Activated CD4-positive, alpha-beta T cell treated with anti-CD3 and anti-CD28 coated beads for 4 hours (primary cell): ENCODE data around the gene RAB38.
A peak's percentile ranks its signal among the peaks of the same experiment; 100 is the strongest.

Experiments used
- DNase-seq, 2 donors: peaks; one replicate each; pipeline ENCODE4 v3.0.0-alpha.2; 2020

RAB38 gene

DNA sequence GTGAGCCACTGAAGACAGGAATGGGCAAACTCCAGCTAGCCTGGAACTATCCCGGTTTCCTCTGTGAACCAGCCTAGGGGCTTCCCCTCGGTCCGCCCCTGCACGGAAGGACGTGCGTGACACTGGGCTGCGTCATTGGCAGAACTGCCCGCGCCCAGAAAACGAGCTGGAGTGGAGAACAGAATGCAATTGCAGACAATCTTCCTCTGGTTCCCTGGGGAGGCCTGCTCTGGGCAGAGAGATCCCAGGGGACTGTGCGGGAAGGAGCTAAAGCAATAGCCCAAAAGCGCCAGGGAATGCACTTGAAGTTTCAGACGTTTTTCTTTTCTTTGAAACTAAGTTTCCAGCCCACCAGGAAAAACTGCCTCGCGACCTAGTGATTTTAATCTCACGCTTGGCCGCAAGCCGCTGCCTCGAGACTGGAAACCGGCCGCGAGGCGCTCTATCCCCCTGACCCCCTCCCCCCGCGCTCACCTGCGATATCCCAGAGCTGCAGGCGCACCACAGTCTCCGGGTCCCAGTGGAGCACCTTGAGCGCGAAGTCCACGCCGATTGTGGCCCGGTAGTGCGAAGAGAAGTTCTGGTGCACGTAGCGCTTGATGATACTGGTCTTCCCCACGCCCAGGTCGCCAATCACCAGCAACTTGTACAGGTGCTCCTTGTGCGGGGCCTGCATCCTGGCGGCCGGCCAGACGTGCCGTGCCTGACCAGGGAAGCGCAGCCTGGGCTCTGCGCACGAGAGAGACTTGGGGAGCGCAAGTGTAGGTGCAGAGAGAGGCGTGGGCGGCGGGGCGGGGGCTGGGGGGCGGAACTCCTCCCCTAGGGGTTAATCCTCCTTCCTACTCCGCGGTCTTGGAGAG is at the start of gene RAB38:
Gene RAB38 (minus strand): TSS at position 735 of the 860 bp plus-strand sequence. CDS start 59 bp downstream, at position 676.
- peak; percentile 4 to 9 for DNase-seq

DNA sequence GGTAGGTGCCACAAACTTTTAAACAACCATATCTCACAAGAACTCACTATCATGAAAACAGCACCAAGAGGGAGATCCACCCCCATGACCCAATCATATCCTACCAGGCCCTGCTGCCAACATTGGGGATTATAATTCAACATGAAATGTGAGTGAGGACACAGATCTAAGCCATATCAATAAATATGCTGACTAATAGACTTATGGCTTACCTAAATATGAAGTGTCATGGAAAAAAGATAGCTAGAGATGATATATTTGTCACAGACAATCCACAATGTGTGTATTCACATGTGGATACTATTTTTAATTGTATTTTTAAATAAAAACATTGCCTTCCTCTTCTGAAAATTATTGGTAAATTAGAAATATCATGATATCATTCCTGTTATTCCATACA is 38.2 kb upstream of the RAB38 start:
- no peak for DNase-seq

DNA sequence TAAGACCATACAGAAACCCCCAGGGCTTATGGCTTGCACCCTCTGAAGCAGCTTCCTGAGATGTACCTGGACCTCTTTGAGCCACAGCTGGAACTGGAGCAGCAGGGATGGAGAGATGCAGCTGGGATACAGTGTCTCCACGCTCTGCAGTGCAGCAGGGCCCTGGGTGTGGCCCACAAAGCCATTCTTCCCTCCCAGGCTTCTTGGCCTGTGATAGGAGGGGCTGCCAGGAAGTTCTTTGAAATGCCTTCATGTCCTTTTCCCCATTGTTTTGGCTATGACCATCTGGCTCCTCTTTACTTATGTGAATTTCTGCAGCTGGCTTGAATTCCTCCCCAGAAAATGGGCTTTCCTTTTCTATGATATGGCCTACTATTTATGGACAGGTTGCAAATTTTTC is 37.1 kb upstream of the RAB38 start:
- no peak for DNase-seq

DNA sequence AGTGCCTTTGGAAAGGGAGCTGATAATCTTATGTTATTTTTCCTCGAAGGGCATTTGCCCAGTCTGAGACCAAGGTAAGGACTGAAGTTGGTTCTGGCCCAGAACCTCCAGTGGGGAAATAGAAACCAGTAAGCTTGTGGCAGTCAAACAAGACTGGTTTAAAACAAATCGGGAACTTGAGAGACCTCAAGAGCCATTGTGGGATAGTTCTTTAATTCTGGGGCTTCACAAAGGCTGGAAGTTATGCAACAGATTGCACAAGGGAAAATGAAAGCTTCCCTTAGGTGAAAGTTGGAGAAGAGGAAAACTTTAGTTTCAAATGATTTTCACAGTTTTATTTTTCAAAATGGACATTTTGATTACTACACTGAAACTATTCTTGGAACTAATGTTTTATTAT is 33.5 kb upstream of the RAB38 start:
- DNase-seq: no peak

DNA sequence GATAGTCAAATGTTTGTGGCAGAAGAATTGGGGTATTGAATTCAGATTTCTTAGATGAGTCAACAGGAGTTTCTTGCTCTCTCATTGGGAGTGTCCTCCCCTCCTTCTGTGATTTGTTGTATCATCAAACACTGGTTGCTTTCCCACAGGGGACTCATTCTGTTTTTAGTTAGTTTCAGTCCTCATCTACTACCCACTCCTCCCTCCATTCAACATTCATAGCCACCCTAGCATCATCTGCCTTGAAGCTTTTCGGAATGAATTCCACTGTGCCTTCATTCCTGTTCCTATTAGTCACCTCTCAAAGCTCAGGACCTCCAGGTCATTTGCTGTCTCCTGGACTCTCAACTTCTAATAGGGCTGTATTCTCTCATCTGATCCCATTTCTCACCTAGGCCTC is 31.5 kb upstream of the RAB38 start:
- no peak for DNase-seq

DNA sequence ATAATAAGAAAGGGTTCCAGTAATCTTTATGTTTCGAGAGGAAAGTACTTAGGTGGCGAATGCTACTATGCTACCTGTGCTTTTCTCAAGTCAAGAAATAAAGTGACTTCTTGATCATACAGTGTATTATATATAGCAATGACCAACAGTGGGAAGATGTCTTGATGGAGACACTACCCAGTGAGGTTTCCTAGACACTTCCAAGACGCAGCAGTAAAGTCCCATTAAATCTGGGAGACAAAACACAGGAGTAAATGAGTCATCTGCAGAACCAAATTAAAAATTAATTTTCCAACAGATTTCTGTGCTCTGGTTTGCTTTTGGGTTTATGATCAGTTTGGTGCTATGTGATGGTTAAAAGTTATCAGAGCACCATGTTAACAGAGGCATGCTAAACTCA is 29.1 kb upstream of the RAB38 start:
- DNase-seq: no peak

DNA sequence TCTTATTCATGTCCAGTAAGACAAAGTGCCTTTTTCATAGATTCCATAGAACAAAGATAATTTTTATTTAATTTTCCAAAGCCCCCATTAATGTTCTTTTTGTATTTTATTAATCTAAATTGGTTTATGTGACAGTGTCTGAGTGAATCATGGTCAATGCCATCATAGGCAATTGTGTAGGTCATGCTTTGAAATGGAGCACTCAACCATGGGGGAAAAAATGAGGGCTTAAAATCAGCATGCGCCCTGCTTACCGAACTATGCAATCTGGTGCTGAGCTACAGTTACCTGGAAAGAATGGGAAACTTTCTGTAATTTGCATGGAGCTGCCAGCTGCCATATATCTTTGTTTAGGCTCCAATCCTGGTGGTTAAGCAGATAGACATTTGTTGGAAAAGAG is 28.4 kb upstream of the RAB38 start:
- no peak for DNase-seq

DNA sequence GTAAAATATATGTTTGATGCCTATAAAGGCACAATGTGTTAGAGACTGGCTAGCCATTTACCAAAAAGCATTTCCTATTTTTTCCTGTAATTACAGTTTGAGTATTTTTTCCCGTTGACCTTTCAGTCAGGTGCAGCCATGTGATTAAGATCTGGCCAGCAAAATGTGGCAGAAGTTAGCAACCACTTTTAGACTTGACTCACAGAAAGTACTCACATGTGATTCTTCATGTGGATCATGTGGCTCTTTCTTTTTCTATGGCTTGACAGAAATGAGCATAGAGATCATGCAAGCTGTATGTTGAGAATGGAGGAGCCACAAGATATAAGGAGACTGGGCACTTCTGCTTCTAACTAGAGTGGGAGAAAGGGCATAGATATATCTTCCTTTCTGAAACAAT is 27.3 kb upstream of the RAB38 start:
- no peak for DNase-seq

DNA sequence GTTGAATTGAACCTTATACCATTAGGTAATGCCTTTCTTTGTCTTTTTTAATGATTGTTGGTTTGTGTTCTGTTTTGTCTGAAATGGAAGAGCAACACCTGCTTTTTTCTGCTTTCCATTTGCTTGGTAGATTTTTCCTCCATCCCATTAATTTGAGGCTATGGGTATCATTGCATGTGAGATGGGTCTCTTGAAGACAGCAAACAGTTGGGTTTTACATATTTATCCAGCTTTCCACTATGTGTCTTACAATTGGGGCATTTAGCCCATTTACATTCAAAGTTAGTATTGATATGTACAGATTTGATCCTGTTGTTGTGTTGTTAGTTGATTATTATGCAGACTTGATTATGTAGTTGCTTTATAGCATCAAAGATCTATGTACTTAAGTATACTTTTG is 21.1 kb upstream of the RAB38 start:
- DNase-seq: no peak

DNA sequence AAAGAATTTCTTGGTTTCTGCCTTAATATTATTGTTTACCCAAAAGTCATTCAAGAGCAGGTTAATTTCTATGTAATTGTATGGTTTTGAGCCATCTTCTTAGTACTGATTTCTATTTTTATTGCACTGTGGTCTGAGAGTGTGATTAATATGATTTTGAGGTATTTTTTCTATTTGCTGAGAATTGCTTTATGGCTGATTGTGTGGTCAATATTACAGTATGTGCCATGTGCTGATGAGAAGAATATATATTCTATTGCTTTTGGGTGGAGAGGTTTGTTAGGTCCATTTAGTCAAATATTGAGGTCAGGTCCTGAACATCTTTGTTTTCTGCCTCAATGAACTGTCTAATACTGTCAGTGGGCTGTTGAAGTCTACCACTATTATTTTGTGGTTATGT is 20.7 kb upstream of the RAB38 start:
- no peak for DNase-seq

DNA sequence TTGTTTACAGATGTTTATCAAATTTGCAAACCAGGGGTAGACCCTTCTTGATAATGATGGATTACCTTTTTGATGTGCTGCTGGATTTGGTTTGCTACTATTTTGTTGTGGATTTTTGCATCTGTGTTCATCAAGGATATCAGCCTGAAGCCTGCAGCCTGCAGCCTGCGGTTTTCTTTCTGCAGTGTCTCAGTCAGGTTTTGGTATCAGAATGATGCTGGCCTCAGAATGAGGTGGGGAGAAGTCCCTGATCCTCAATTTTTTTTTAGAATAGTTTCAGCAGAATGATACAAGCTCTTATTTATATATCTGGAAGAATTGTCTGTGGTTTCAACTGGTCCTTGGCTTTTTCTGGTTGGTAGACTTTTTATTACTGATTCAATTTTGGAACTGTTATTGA is 19.7 kb upstream of the RAB38 start:
- no peak for DNase-seq

DNA sequence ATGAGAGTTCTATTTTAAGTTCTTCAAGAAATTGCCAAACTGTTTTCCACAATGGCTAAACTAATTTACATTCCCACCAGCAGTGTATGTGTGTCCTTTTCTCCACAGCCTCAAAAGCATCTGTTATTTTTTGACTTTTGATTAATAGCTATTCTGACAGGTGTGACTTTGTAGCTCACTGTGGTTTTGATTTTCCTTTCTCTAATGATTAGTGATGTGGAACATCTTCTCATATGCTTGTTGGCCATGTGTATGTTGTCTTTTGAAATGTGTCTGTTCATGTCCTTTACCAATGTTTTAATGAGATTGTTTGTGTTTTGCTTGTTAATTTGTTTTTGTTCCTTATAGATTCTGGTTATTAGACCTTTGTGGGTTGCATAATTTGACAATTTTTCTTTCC is 18.0 kb upstream of the RAB38 start:
- no peak for DNase-seq

DNA sequence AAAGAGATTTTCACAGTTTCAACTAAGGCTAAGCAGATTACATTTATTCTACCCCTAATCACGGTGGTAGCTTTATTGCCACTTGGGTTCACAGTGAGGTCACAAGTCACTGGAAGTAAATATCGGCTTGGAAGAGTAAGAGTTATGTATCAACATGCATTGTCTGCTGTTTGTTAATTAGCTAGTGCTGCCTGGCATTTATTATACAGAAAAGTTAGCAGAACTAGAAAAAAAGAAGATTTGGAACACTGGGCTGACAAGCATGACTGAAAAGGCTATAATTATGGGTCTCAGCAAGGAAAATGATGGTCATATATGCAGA is 13.7 kb upstream of the RAB38 start:
- DNase-seq: no peak

DNA sequence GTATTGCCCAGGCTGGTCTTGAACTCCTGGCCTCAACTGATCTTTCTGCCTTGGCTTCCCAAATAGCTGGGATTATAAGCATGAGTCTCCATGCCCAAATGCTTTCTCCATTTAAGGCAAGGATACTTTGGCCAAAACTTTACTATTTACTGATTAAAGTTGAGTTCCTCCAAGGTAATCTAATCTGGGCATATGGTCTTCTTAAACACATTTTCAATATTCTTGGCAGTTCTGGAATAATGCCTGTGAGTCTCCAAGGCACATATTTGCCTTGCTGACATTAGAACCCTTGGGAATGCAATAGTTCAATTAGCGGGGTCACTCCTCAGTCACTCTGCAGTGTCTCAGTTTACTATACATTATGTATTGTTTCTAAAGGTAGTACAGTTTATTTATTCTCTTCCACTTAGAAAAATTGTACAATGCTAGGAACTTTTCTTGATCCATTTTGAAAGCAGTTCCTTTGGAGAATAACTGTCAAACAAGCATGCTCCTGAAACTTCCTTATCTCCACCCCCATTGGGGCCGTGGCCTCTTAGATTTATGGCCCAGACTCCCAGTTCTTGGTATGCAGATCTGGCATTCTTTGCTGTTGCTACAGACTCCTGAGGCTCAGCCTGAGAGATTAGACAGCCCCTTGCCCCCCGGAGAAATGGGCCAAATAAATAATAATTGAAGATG is 13.1 kb upstream of the RAB38 start:
- DNase-seq: no peak

DNA sequence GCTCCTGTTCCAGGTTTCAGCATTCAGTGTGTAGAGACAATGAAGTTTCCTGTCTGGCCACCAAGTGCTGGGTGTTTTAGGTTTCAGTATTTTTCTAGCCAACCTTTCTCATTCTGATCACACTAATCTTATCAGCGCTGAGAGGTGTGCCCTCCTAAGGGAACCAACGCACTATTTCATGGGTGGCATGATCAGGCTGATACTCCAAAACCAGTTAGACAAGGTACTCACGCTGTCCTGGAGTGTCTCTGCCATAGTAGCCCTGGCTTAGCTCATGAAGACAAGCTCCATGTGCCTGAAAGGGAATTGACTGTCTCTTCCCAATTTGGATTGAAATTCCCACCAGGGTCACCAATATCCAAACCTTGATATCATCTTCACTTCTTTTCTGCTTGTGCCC is 8.0 kb upstream of the RAB38 start:
- no peak for DNase-seq

DNA sequence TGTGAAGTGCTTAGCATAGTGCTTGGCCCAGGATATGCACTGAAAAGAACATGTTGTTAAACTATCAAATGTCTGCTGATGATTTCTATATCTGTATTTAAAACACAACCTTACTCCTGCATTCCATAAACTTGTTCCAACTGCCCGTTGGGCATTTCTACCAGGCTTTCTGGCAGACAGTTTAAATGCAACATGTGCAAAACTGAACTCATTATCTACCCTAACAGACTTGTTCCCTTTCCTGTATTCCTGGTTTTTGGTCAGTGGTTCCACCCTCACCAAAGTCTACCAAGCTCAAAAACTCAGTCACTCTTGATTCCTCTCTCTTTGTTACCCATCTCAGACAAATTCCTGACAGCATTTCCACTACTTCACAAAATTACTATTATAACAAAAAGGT is 6.5 kb upstream of the RAB38 start:
- DNase-seq: no peak

DNA sequence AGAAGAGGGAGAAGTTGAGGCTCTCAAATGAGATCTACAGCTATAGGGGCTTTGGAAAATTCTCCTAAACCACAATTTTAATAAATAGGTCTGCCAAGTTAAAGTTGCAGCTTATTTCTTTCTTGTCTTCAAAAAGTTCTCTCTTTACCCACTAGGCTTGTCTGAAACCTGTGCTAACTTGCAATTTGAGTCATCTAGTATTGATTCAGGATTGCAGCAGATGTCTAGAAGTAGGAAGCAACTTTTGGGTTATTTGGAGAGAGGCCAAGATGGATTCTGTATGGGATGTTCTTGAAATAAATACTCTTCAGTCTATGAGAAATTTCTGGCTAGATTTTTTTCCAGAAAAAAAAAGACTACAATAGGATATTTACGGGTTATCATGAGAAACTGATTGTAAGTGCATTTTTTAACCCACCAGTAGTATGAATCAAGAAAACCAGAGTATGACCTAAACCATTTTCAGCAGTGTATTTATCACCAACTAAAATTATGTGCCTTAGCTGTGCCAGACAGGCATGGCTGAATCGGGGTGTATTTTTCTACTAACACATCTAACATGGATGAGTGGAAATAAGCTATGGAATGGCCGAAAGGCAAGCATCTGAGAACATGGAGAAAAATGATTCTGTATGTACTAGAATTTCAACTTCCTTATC is 4.9 kb upstream of the RAB38 start:
- DNase-seq: no peak

DNA sequence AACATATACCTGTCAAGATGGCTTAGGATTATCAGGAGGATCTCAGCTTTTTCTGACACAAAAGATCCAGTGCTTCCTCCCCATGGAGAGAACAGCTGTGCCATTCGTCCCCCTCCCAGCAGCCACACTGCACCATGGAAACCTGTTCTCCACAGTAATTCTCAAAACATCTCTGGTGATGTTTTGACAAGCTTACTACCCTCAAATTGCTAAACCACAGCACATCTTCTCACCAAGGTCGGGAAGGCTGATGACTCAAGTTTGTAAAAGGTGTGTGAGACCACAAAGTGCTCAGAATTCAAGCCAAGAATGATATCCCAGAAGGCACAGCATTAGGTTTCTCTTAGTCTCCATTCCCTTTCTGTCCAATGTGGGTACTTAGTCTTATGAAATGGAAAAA is 3.9 kb upstream of the RAB38 start:
- DNase-seq: no peak

DNA sequence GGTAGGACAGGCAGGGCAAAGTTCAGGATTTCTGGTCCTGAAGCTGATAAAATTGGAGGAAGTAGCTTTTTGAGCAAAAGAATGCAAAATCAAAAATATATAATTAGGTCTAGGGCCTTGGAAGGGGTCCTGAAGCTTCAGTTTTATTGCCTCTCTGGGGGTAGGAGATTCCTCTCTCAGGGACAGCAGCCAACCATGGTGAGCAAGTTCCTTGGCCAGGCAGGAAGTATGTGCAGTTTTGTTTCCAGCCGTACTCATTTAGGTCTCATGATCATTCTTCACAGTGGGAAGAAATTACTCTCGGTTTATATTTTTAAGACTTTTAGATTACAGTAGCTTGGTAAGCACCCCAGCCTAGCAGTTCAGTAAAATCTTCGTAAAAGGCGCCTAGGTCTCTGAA is 2.9 kb upstream of the RAB38 start:
- DNase-seq: no peak

DNA sequence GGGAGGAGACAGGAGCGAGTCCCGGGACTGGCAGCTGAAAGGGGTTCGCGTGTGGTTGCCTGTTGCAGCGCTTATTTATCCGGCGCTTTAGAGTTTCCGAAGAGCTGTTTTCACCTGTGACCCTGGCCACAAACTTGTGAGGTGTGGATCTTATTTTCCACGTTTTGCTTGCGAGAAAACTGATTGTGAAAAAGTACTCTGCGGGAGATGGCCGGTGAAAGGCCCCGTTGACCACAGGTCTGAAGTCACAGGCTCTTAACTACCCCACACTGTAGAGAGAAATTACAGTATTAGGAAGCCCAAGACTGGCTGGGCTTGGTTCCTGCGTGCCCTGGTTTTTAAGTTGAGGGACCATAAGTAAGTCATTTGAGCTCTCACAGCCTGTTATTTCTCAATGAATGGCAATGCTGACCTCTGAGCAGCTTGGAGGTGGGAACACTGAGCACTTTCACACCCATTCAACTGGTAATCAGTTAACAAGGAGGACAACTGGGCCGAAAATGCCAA is 379 bp upstream of the RAB38 start:
- DNase-seq: no peak

DNA sequence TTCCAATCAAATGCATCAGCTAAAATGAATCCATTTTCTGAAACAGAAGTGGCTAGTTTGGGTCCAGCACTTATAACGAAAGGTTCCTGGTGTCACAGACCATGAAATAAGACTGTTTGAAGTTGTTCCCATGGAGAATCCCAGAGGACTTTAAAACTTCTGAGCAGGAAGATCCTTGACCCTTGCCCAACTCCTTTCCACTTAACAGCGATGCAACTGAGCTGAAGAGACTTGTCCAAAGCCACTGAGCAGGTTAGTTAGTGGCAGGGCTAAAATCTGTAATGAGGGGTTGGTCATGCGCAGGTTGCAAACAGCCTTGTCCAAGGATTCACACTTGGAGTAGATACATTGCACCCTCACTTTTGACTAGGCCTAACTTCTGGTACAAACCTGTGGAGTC is 1.3 kb downstream of the RAB38 start:
- no peak for DNase-seq

DNA sequence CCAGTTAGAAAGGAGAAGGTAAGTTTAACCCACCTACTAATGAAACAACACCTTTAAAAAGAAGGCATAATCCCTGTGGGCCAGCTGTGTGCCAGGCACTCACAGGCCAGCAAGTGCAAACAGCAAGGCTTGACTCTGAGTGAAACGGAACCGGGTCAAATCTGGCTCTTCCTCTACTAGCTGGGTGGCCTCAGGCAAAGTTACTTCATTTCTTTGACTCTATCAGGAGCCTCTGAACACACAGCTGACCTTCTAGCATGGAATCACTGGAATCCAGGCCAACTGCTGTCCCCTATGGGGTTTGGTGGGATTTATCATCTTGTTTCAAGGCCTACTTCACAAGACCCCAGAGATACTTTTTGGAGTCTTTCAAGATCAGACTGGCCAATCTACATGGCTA is 3.3 kb downstream of the RAB38 start:
- no peak for DNase-seq

DNA sequence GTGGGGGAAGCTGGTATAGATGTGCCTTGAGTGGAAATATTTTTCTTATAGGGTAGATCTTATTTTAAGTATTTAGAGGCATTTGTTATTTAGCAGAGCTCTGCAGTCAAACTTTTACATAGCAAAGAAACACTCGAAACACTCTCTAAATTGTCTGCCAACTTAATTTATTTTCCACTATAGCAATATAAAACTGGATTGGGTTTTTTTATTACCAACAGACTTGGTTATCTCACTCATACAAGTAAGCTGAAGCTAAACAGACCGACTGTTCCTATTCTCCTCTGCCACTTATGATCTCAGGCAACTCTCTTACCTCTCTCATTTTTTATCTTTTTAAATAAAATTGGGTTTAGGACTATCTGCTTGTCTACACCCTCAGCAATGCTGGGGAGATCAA is 4.6 kb downstream of the RAB38 start:
- DNase-seq: no peak

DNA sequence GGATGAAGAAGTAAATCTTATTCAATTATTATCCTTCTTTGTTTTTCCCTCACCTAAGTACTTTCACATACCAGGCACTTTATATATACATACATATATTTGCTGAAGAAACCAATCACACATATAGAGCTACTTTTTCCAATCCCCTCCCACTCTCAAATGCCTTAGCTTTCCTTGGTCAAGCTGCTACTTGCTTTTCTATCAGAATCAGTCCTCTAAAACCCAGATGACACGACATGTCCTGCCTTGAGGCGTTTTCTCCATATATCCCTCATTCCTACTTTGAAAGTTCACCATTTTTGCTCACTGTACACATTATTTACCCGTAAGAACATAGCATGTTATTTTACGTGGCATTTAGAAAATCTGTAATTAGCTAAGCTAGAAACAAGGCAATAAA is 5.4 kb downstream of the RAB38 start:
- no peak for DNase-seq
